ENCODE data around the gene DIRAS1. TPM values are rescaled to one million over a fixed set of nuclear protein-coding genes. Genes with fewer than 3 reads are reported as not detected.

The DIRAS1 gene
- polyA plus RNA-seq, 2 of the 4 experiments (the other 2 are of a cell fraction): 2.5 to 4.3 TPM

GRCh38 chr19:2719232-2719735 is 1.9 kb downstream of the DIRAS1 start:
- H3K4me3 ChIP-seq: no peak overlapping the region
- POLR2A ChIA-PET: no interaction called here
- 73% methylated on average over 4 of the region's 7 CpGs for WGBS (ENCODE audit: missing lambda C conversion rate)

GRCh38 chr19:2717638-2718541 is 3.3 kb downstream of the DIRAS1 start:
- Histone ChIP-seq H3K27ac (no peak overlapping the region), H3K9me3 (0 out of 3 replicates have a peak, but pooled peaks cover 6% of the 10 kb centered on the region), H3K4me3 (no peak overlapping the region), H3K4me1 (peaks cover 13% of the 10 kb centered on the region), H3K4me2 (no peak overlapping the region)
- 90% methylated on average over 30 of the region's 52 CpGs for WGBS (ENCODE audit: missing lambda C conversion rate)
- DNase-seq (ENCODE audit: low read depth in 1 of 2, low spot score in 1 of 2) (no peak), FAIRE-seq (no peak), ATAC-seq (no peak)
- ChIA-PET POLR2A (no interaction called here), CTCF (interaction anchor here (0.7 to 2.2 kb wide), 2 partner anchors 49 to 70 kb away, joined by 3 to 8 read pairs; no protein-coding TSS in a partner anchor)
- TF ChIP-seq MAX (IDR thresholded peaks at IDR 0.05) (no peak), RNF2 (IDR thresholded peaks at IDR 0.05; ENCODE audit: borderline replicate concordance, low read depth) (no peak), NPAS2 (CRISPR knock-in tag; IDR thresholded peaks at IDR 0.05; ENCODE audit: borderline replicate concordance) (no peak), RFX5 (IDR thresholded peaks at IDR 0.05) (no peak), BHLHE40 (IDR thresholded peaks at IDR 0.05; ENCODE audit: low read depth, low read length) (no peak), SREBF2 (IDR thresholded peaks at IDR 0.05) (no peak), RCOR1 (IDR thresholded peaks at IDR 0.05; ENCODE audit: low read depth, low read length) (no peak), HDAC2 (IDR thresholded peaks at IDR 0.05) (no peak), EHF (CRISPR knock-in tag; IDR thresholded peaks at IDR 0.05) (no peak), JUNB (IDR thresholded peaks at IDR 0.05) (no peak), PHF8 (IDR thresholded peaks at IDR 0.05; ENCODE audit: borderline replicate concordance, low read depth) (no peak), FOSB (CRISPR knock-in tag; IDR thresholded peaks at IDR 0.05) (no peak), SMC3 (IDR thresholded peaks at IDR 0.05) (no peak), GATA3 (IDR thresholded peaks at IDR 0.05; ENCODE audit: borderline replicate concordance) (no peak), JUN (IDR thresholded peaks at IDR 0.05) (no peak), NFE2L2 (conservative IDR thresholded peaks at IDR 0.05; ENCODE audit: low read length) (no peak), NR3C1 (IDR thresholded peaks at IDR 0.05) (no peak), BCL3 (IDR thresholded peaks at IDR 0.05) (no peak)

More at GRCh38 chr19:2719232-2719735, 1.9 kb downstream of the DIRAS1 start:
- peaks cover 22% of the 10 kb centered on the region for H3K4me1 ChIP-seq
- H3K9me3 ChIP-seq: 0 out of 3 replicates have a peak, but pooled peaks cover 6% of the 10 kb centered on the region
- no peak overlapping the region for H3K27ac ChIP-seq
- no peak overlapping the region for H3K4me2 ChIP-seq
- CTCF ChIA-PET: no interaction called here
- DNase-seq (ENCODE audit: low read depth in 1 of 2, low spot score in 1 of 2) (no peak), FAIRE-seq (no peak), ATAC-seq (no peak)
- no peak for TF ChIP-seq CBX2 (IDR thresholded peaks at IDR 0.05; ENCODE audit: borderline replicate concordance, low read depth)
- TF ChIP-seq RAD21 (conservative IDR thresholded peaks at IDR 0.05 in 1 of 2, IDR thresholded peaks at IDR 0.05 in 1 of 2): no peak
- no peak for TF ChIP-seq HOXB5 (CRISPR knock-in tag; IDR thresholded peaks at IDR 0.05)
- TF ChIP-seq HES2 (IDR thresholded peaks at IDR 0.05): no peak
- no peak for TF ChIP-seq PHF8 (IDR thresholded peaks at IDR 0.05; ENCODE audit: borderline replicate concordance, low read depth)

Data from A549 (cell line).